ENCODE data around the gene MALAT1.
"Not testable (repeated sequence)": the region's sequence is repeated elsewhere in the genome, so short reads cannot be mapped to it uniquely, and the experiment has no call there.

MALAT1 gene

DNA sequence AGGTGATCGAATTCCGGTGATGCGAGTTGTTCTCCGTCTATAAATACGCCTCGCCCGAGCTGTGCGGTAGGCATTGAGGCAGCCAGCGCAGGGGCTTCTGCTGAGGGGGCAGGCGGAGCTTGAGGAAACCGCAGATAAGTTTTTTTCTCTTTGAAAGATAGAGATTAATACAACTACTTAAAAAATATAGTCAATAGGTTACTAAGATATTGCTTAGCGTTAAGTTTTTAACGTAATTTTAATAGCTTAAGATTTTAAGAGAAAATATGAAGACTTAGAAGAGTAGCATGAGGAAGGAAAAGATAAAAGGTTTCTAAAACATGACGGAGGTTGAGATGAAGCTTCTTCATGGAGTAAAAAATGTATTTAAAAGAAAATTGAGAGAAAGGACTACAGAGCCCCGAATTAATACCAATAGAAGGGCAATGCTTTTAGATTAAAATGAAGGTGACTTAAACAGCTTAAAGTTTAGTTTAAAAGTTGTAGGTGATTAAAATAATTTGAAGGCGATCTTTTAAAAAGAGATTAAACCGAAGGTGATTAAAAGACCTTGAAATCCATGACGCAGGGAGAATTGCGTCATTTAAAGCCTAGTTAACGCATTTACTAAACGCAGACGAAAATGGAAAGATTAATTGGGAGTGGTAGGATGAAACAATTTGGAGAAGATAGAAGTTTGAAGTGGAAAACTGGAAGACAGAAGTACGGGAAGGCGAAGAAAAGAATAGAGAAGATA, at the start of gene MALAT1:
TSS of gene MALAT1 (plus strand) at position 69 of the 736 bp plus-strand sequence.
- DNase-seq = peak; percentile 83 to 92 (median 90)

DNA sequence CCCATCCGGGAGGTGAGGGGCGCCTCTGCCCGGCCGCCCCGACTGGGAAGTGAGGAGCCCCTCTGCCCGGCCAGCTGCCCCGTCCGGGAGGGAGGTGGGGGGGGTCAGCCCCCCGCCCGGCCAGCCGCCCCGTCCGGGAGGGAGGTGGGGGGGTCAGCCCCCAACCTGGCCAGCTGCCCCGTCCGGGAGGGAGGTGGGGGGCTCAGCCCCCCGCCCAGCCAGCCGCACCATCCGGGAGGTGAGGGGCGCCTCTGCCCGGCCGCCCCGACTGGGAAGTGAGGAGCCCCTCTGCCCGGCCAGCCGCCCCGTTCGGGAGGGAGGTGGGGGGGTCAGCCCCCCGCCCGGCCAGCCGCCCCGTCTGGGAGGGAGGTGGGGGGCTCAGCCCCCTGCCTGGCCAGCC, 47.5 kb upstream of the MALAT1 start:
- DNase-seq = not testable (repeated sequence)

DNA sequence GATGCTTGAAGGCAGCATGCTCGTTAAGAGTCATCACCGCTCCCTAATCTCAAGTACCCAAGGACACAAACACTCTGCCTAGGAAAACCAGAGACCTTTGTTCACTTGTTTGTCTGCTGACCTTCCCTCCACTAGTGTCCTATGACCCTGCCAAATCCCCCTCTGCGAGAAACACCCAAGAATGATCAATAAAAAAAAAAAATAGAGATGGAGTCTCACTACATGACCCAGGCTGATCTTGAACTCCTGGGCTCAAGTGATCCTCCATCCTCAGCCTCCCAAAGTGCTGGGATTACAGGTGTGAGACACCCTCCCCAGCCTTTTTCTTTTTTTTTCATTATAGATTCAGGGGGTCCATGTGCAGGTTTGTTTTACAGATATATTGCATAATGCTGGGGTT, 46.6 kb upstream of the MALAT1 start:
- not testable (repeated sequence) for DNase-seq

DNA sequence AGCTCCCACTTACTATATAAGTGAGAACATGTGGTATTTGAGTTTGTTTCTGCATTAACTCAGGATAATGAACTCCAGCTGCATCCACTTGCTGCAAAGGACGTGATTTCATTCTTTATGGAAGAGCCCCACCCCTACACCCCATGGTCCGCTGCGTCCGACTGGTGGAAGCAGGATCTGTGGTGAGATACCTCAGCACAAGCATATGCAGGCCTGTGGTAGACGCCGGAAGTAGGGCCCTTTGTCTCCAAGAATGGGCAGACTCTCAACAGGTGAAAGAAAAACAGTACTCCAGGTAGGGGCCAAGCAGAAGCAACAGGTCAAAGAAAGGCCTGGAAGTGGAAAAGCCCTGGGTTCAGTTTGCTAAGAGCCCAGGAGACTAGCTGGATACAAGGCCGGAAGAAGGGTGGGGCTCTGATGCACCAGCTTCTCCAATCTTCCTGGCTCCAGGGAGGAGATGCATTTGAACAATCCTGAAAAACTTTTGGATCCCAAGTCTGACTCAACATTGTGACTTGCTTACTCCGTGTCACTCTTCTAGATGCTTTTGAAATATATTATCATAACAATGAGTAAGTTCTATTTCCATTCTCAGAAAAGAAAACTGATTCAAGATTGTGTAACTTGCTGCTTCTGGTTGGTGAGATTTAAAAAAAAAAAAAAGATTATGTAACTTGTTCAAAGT, 45.9 kb upstream of the MALAT1 start:
- DNase-seq = no peak

DNA sequence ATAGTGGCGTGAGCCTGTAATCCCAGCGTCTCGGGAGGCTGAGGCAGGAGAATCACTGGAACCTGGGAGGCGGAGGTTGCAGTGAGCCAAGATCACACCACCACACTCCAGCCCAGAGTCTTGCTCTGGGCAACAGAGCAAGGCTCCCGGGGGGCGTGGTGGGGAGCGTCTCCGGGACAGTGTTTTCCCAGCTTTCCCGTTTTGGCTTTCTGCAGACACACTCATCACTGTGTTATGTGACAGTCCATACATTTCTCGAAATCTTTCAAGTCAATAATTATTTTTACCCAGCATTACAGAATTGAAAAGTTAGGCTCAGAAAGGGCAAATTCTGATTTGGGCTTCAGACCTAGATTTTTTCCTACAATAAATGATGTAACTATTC, 44.5 kb upstream of the MALAT1 start:
- no peak for DNase-seq

DNA sequence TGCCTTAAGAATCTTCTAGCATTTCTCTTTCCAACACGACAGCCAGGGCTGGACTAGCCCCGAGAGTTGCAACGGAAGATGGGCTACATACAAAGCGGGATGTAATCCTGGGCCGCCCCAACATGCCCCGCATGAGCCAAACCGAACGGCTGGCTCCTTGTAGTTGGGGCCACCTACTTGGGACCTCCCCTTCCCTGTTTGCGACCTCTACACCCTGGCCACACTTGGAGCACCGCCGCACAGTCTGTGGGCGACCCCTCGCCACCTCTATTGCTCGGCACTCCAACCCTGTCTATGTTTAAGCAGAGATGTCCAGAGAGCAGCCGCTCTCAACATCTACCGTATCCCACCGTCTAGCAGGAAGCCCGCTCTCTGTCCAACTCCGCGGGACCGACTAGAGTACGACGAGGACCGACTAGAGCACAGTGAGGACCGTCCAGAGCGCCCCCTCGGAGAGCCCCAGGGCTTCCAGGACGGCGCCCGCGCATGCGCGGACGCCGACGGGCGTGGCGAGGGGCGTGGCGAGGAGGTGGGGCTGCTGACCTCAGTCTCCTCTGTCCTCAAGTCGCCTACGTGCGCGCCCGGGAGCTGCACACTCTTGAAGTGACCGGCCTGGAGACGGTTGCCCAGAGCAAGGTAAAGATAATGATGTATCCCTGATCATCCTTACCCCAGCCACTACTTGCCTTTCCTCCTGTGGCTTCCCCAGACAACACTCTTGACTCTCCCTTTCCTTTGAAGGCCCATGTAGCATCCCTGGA, 44.0 kb upstream of the MALAT1 start:
- peak; percentile 50 to 66 (median 59) for DNase-seq

DNA sequence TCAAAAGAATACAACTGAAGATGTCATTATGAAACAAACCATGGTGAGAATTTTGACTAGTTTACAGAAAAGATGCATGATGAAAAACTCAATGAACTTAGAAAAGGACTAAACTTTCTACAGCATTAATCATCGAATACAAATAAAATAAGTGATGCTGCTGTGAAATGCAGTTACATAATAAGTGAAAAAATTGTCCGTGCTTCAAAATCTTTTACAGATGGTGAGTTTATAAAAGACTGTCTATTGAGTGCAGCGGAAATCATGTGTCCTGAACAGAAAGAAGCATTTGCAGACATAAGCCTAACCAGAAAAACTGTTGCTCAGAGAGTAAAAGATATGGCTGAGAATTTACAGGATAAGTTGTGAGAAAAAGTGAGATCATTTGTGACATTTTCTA, 42.4 kb upstream of the MALAT1 start:
- no peak for DNase-seq

DNA sequence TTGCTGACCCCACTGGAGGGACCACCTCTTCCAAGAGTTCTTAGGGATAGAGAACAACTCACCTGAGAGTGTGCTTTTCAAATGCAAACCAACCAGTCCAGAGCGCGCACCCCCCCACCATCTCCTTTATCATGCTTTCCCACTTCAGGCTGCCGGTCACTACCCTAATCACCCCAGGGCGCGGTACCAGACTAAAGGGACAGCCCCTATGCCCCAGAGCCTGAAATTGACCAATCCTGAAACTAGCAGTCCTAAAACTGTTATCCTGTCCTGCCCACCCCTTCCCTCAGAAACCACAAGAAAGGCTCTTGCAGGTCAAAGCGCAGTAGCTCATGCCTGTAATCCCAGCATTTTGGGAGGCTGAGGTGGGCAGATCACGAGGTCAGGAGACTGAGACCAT, 39.3 kb upstream of the MALAT1 start:
- no peak for DNase-seq

DNA sequence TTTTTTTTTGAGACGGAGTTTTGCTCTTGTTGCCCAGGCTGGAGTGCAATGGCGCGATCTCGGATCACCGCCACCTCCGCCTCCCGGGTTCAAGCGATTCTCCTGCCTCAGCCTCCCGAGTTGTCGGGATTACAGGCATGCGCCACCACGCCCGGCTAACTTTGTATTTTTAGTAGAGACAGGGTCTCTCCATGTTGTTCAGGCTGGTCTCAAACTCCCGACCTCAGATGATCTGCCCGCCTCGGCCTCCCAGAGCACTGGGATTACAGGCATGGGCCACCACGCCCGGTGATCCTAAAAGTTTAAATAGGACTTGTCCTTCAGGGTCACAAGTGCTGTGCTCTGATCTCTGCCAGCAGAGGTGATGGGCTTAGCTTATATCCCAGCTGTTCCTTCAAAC, 33.4 kb upstream of the MALAT1 start:
- not testable (repeated sequence) for DNase-seq

DNA sequence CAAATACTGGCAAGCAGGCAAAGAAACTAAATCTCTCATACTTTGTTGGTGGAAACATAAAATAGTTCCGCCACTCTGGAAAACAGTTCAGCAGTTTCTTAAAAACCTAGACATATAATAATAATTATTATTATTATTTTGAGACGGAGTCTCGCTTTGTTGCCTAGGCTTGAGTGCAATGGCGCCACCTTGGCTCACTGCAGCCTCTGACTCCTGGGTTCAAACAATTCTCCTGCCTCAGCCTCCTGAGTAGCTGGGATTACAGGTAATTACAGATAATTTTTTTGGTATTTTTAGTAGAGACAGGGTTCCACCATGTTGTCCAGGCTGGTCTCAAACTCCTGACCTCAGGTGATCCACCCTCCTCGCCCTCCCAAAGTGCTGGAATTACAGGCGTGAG, 31.5 kb upstream of the MALAT1 start:
- DNase-seq = not testable (repeated sequence)

DNA sequence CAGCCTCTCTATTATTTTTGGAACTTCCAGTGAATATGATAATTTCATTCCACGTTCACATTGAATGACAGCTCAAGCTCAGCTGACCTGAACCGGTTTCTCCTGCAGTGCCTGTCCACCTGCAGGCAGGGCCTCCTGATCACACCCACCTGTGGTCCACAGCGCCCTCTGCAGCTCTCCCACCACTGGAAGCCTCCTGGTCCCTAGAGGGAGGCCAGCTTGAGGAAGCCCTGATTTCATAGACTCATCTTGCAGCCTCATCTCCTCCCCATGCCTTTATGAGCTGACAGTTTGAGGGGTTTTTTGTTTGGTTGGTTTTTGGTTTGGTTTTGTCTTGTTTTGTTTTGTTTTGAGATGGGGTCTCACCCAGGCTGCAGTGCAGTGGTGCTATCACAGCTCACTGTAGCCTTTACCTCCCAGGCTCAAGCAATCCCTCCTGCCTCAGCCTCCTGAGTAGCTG, 29.9 kb upstream of the MALAT1 start:
- DNase-seq = peak in 1 of 4 experiments; percentile 17

DNA sequence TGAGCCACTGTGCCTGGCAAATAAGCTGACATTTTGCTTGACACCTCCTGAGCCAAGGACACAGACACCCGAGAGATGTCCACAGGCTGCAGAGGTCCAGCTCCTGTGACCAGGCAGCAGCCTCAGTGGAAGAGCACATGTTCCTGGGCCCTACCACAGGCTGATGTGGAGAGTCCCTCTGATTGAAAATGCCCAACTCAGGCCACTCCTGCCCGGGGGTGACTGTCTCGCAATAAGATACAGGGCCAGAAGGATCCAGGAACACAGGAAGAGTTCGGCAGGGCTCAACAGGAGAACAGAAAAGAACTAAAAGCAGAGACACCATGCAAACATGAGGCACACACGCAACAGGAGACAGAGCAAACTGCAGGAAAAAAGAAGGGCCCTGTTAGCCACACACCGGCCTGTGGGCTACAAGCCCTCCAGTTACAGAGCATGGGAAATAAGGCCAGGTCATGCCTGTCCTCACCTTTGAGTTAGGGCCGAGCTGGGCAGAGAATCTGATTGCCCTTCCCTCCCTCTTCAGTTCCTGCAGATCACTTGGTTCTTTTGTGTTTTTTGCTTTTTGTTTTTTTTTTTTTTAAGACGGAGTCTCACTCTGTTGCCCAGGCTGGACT, 28.3 kb upstream of the MALAT1 start:
- DNase-seq = no peak

DNA sequence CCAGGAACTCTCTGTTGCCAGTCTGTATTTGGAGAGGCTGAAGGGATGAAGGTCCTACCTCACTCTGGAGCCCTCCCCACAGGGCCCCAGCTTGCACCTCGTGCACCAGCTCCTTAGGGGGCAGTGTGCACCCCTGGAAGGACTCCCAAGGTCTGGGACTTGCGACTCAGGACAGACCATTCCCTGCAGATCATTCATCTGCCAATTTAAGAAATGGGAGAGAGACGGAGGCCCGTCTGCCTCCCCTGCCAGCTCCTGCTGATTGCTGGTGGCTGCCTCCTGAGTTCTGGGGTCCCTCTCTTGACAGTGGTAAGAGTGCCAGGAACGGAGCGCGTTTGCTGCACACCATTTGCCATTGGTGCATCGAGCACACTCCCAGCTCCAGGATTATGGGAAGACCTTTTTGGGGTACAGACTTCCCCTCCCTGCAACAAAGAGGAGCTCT, 27.4 kb upstream of the MALAT1 start:
- DNase-seq = no peak

DNA sequence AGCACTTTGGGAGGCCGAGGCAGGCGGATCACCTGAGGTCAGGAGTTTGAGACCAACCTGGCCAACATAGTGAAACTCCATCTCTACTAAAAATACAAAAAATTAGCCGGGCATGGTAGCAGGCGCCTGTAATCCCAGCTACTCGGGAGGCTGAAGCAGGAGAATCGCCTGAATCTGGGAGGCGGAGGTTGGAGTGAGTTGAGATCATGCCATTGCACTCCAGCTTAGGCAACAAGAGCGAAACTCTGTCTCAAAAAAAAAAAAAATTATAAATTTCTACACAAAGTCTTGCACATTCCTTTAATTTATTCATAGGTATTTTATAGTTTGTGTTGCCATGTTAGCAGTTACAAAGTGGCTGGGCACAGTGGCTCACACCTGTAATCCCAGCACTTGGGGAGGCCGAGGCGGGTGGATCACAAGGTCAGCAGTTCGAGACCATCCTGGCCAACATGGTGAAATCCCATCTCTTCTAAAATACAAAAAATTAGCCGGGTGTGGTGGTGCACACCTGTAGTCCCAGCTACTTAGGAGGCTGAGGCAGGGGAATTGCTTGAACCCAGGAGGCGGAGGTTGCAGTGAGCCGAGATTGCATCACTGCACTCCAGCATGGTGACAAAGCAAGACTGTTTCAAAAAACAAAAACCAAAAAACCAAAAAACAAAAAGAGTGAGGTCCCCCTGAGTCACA, 26.1 kb upstream of the MALAT1 start:
- not testable (repeated sequence) for DNase-seq

DNA sequence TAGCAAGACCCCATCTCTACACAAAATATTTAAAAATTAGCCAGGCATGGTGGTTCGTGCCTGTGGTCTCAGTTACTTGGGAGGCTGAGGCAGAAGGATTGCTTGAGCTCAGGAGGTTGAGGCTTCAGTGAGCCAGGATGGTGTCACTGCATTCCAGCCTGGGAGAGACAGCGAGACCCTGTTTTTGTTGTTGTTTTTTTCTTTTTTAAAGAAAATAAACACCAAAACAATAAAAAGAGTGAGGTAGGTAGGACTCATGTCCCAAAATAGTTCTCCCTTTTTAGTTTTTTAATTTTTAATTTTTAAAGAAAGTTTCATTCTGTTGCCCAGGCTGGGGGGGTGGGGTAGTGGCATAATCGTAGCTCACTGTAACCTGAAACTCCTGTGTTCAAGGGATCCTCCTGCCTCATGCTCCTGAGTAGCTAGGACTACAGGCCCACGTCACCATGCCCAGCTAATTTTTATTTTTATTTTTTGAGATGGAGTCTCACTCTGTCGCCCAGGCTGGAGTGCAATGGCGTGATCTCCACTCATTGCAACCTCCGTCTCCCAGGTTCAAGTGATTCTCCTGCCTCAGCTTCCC, 25.5 kb upstream of the MALAT1 start:
- DNase-seq = no peak

DNA sequence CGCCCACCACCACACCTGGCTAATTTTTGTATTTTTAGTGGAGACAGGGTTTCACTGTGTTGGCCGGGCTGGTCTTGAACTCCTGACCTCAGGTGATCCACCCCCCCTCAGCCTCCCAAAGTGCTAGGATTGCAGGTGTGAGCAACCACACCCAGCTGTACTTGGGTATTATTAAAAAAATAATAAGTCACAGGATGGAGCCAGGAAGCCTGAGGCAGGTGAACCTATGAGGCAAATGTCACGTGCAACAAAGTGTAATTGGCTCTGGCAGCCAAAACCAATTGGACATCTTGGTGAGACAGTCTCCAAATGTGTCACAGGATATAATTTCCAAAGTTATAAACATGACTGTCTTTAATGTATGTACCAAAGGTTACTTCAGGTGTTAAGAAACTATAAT, 24.0 kb upstream of the MALAT1 start:
- no peak for DNase-seq

DNA sequence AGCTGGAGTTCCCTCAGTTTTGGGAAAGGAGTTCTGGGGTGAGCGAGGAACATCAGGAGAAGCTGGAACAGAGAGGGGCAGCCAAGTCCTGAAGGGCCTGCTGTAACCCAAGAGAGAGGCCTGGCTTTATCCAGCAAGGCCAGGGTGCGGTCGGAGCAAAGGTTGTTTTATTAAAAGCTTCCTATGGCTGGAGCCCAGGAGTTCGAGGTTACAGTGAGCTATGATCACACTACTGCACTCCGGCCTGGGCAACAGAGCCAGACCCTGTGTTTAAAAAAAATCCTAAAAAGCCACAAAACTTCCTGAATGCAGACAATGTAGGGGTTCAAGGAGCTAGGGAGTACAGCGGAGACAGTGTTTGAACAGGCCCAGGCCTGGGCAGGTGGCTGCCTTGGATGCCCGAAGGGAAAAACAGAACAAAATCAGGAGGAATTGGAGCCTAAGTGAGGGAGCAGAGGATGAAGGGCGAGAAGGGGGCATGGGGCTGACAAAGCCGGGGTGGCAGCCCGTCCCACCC, 22.2 kb upstream of the MALAT1 start:
- no peak for DNase-seq

DNA sequence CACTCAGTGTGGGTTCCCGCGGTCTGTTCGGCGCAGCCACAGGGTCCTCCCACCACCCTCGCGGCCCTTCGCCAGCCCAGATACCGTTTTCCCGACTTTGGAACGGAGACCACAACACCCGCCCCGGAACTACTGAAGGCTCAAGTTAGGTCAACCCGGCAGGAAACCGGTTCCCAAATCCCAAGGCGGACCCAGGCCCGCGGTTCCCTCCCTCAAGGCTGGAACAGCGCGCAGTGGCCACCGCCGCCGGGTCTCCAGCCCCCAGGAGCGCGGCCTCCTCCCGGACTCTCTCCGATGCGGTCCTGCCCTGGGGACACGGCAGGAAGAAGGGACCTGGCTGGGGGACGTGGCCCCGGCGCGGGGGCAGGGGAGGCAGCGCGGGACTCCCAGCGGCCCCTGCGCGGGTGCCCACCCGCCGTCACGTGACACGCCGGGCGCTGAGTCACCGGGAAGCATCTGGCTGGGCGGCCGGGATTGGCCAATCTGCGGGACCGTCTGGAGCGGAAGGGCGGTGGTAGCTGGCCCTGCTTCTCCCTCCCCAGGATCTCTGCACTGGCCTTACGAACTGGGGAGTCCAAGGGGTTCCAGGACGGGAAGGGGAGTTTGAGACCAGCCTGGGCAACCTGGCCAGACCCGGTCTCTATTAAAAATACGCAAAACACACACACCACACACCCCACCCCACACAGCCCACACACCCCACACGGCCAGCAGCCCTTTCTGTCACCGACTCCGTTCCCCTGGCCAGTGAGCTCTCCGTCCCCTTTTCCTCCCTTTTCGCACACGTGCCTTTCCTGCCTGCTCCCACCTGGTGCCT, 21.5 kb upstream of the MALAT1 start:
- DNase-seq = peak; percentile 79 to 85 (median 82)

DNA sequence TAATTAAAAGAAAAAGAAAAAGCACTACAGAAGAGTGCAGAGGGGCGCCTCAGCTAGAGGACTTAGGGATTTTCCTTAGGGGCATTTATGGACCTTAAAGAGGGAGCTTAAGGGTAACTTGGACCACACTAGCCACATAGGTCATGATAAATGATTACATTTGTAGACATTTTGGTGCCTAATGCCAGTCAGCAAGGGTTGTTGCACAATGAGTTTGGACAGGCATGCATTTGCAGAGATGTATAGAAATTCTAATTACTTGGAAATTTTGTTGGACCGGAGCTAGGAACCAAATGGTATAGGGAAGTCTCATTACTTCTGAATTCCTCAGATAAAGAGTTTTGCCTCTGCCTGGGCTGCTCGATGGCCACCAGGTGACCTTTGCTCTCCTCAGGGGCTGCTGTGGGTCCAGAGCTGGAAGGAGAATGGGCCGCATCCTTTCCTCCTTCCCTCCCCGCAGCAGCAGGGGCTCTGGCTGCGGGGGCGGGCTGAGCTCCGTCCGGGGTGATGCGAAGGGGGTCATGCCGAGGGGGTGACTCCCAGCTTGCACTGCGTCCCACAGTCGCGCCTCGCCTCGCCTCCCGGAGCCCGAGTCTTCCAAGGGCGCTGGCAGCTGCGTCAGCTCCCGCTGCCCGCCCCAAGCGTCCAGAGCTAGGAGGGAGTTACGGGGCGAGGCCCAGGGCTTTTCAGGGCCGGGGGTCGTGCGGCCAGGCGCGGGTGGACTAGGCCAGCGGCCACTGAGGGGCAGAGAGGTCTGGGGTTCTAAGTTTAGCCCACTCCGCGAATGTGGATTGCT, 20.3 kb upstream of the MALAT1 start:
- DNase-seq = no peak

Measured in activated CD4-positive, CD25-positive, alpha-beta regulatory T cell (primary cell).